Measurements from ENCODE around the gene HSPA4L.

- TF ChIP-seq, protein P1, sequence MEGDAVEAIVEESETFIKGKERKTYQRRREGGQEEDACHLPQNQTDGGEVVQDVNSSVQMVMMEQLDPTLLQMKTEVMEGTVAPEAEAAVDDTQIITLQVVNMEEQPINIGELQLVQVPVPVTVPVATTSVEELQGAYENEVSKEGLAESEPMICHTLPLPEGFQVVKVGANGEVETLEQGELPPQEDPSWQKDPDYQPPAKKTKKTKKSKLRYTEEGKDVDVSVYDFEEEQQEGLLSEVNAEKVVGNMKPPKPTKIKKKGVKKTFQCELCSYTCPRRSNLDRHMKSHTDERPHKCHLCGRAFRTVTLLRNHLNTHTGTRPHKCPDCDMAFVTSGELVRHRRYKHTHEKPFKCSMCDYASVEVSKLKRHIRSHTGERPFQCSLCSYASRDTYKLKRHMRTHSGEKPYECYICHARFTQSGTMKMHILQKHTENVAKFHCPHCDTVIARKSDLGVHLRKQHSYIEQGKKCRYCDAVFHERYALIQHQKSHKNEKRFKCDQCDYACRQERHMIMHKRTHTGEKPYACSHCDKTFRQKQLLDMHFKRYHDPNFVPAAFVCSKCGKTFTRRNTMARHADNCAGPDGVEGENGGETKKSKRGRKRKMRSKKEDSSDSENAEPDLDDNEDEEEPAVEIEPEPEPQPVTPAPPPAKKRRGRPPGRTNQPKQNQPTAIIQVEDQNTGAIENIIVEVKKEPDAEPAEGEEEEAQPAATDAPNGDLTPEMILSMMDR (IDR thresholded peaks at IDR 0.05): no peak
- TF ChIP-seq MXD4 (CRISPR knock-in tag; IDR thresholded peaks at IDR 0.05; ENCODE audit: borderline replicate concordance): no peak
- TF ChIP-seq ZNF423 (CRISPR knock-in tag; IDR thresholded peaks at IDR 0.05): no peak
- TF ChIP-seq NR1H2 (CRISPR knock-in tag; IDR thresholded peaks at IDR 0.05): no peak
- TF ChIP-seq NR2C2 (CRISPR knock-in tag; IDR thresholded peaks at IDR 0.05): no peak
- TF ChIP-seq TP53 (CRISPR knock-in tag; IDR thresholded peaks at IDR 0.05): no peak
- no peak for TF ChIP-seq ZMAT4 (CRISPR knock-in tag; IDR thresholded peaks at IDR 0.05)
- TF ChIP-seq CREB1 (CRISPR knock-in tag; IDR thresholded peaks at IDR 0.05): no peak
- no peak for TF ChIP-seq SP1 (CRISPR knock-in tag; conservative IDR thresholded peaks at IDR 0.05)
- TF ChIP-seq, protein P2, sequence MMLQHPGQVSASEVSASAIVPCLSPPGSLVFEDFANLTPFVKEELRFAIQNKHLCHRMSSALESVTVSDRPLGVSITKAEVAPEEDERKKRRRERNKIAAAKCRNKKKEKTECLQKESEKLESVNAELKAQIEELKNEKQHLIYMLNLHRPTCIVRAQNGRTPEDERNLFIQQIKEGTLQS (CRISPR knock-in tag; conservative IDR thresholded peaks at IDR 0.05): no peak
These were observed 86.1 kb downstream of the HSPA4L start for GRCh38 chr4:127868196-127868595.
